Upper lobe of right lung (tissue), 1 donor: Measurements from ENCODE around the gene MLLT1. TPM values are rescaled to one million over a fixed set of nuclear protein-coding genes. Genes with fewer than 3 reads are reported as not detected.
A peak's percentile ranks its signal among the peaks of the same experiment; 100 is the strongest.

Experiments used
- ATAC-seq: fragments of 200-7000 bp; cut with Tn5 transposase; one replicate; pipeline ENCODE4 v1.9.1; 2020; ENCODE audit warnings: mild to moderate bottlenecking, moderate library complexity
- DNase-seq: peaks from one replicate; pipeline ENCODE4 v3.0.0-alpha.2; 2020
- H3K27ac ChIP-seq: fragments of 200-600 bp; one replicate; pipeline ENCODE4 v1.8.0; 2022
- H3K27me3 ChIP-seq: fragments of 200-600 bp; one replicate; pipeline ENCODE4 v1.8.0; 2022; ENCODE audit warnings: mild to moderate bottlenecking
- H3K36me3 ChIP-seq: fragments of 200-600 bp; one replicate; pipeline ENCODE4 v1.8.0; 2022
- H3K4me1 ChIP-seq: fragments of 200-600 bp; one replicate; pipeline ENCODE4 v1.8.0; 2022
- H3K4me3 ChIP-seq: fragments of 200-600 bp; one replicate; pipeline ENCODE4 v1.8.0; 2022; ENCODE audit warnings: mild to moderate bottlenecking
- H3K9me3 ChIP-seq: fragments of 200-600 bp; one replicate; pipeline ENCODE4 v1.8.0; 2022
- intact Hi-C: fragments of 100-400 bp; cut with DNase I; formaldehyde crosslinking; loops from one replicate; pipeline ENCODE4 v1.11.0; 2022
- total RNA-seq: library from RNA; stranded (reverse); fragmentation: NEBNext Ultra II Directional; extraction: Animal tissue kit (Norgen Biotek cat#: 25700); gene quantifications from one replicate; pipeline ENCODE4 v1.2.1, GENCODE V29; 2021
- TF ChIP-seq, protein P1 (sequence below): fragments of 200-600 bp; IDR thresholded peaks from one replicate; pipeline ENCODE4 v1.8.0; 2022; ENCODE audit warnings: antibody characterized with exemption
- donor health status: DM: no; HTN: yes; CAD: no; lungs with severe emphysema.

Gene MLLT1
- total RNA-seq, 1 donor from 2014 or later: 73.4 TPM

GRCh38 chr19:6221220-6221877 lies 58.4 kb downstream of the MLLT1 start:
- Histone ChIP-seq H3K4me1 (peaks cover 41% of the 10 kb centered on the region), H3K9me3 (no peaks in the 10 kb centered on the region), H3K27ac (no peak overlapping the region), H3K4me3 (no peak overlapping the region), H3K36me3 (peaks cover 45% of the 10 kb centered on the region), H3K27me3 (no peaks in the 10 kb centered on the region)
- intact Hi-C loops: loop anchor here (10.0 kb wide), 1 partner anchor 53 kb away; the partner anchor contains the start of gene MLLT1
- no peak for ATAC-seq
- TF ChIP-seq, protein P1, sequence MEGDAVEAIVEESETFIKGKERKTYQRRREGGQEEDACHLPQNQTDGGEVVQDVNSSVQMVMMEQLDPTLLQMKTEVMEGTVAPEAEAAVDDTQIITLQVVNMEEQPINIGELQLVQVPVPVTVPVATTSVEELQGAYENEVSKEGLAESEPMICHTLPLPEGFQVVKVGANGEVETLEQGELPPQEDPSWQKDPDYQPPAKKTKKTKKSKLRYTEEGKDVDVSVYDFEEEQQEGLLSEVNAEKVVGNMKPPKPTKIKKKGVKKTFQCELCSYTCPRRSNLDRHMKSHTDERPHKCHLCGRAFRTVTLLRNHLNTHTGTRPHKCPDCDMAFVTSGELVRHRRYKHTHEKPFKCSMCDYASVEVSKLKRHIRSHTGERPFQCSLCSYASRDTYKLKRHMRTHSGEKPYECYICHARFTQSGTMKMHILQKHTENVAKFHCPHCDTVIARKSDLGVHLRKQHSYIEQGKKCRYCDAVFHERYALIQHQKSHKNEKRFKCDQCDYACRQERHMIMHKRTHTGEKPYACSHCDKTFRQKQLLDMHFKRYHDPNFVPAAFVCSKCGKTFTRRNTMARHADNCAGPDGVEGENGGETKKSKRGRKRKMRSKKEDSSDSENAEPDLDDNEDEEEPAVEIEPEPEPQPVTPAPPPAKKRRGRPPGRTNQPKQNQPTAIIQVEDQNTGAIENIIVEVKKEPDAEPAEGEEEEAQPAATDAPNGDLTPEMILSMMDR: no peak
- DNase-seq: no peak

DNA sequence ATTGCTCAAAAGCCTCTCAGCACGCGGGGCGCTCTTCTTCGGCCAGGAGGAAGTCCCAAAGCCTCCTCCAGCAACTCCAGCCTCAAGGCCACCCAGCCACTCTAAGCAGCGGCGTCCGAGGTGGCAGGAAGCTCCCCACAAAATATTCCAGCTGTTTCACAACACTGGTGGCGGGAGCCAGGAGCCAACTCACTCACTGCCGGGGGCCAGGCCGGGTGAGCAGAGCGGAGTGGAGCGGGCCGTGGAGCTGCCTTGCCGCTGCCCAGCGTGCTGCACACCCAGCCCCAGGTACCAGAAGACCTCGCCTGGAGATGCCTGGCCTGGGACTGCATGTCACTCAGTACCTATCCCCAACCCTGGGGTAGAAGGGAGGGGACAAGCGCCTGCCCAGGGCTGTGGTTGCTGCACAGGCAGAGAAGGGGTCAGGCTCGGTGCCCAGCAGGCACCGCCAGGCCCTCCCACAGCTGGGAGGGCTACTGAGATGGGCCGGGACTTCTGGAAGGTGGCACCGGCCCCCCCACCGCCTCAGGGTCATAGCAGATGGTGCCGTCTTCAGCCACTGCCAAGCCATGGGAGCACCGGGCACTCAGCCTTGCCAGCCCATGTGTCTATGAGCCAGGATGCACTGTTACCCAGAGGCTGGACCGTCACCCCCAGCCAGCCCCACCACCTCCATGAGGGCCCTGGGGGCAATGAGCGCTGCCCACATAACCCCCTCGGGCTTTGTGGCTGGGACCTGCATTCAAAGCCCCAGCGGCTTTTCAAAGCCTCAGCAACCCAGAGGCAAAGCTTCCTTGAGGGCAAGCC lies 59.2 kb downstream of the MLLT1 start:
- H3K9me3 ChIP-seq: no peaks in the 10 kb centered on the region
- no peak overlapping the region for H3K27ac ChIP-seq
- H3K4me3 ChIP-seq: no peak overlapping the region
- H3K36me3 ChIP-seq: peaks cover 37% of the 10 kb centered on the region
- H3K4me1 ChIP-seq: peaks cover 41% of the 10 kb centered on the region
- intact Hi-C loops: loop anchor here (10.0 kb wide), 1 partner anchor 54 kb away; the partner anchor contains the start of gene MLLT1
- DNase-seq: no peak
- H3K27me3 ChIP-seq: no peaks in the 10 kb centered on the region
- TF ChIP-seq, protein P1: no peak
- peak; percentile 3 for ATAC-seq

GRCh38 chr19:6219586-6220290 lies 60.0 kb downstream of the MLLT1 start:
- no peak overlapping the region for H3K4me3 ChIP-seq
- intact Hi-C loops: loop anchor here (5.0 to 10.0 kb wide), 2 partner anchors 55 to 78 kb away; partner anchors contain the start of gene MLLT1
- TF ChIP-seq, protein P1: no peak
- no peak overlapping the region for H3K27ac ChIP-seq
- DNase-seq (no peak), ATAC-seq (no peak)
- H3K4me1 ChIP-seq: peaks cover 41% of the 10 kb centered on the region
- peaks cover 33% of the 10 kb centered on the region for H3K36me3 ChIP-seq
- H3K9me3 ChIP-seq: no peaks in the 10 kb centered on the region
- no peaks in the 10 kb centered on the region for H3K27me3 ChIP-seq

DNA sequence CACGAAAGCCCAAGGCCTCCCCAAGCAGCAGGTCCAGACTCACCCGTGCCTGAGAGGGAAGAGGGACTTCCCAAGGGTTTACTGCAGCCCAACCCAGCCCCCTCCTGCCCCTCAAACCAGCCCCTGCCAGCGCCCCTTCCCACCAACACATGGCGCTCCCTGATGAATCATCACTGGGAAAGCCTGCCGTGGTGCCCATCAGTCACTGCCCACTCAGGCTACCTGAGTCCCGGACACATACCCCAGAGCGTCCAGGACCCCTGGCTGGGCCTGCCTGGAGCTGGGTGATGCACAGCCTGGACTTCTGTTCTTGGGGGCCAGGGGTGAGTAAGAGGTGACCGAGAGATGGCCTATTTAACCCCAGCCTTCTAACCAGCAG lies 60.6 kb downstream of the MLLT1 start:
- ATAC-seq (no peak), DNase-seq (no peak)
- TF ChIP-seq, protein P1: no peak
- H3K4me3 ChIP-seq: no peak overlapping the region
- H3K4me1 ChIP-seq: peaks cover 41% of the 10 kb centered on the region
- no peaks in the 10 kb centered on the region for H3K9me3 ChIP-seq
- peaks cover 30% of the 10 kb centered on the region for H3K36me3 ChIP-seq
- no peaks in the 10 kb centered on the region for H3K27me3 ChIP-seq
- intact Hi-C loops: loop anchor here (5.0 kb wide), 1 partner anchor 78 kb away; no protein-coding TSS in a partner anchor
- peak overlapping the region; percentile 36 for H3K27ac ChIP-seq

- DNase-seq: peak; percentile 92
- Histone ChIP-seq H3K9me3 (no peaks in the 10 kb centered on the region), H3K27ac (peak overlapping the region; percentile 36), H3K27me3 (no peaks in the 10 kb centered on the region), H3K4me1 (peaks cover 41% of the 10 kb centered on the region), H3K4me3 (no peak overlapping the region), H3K36me3 (peaks cover 25% of the 10 kb centered on the region)
- ATAC-seq: peak; percentile 84
- intact Hi-C loops: loop anchor here (5.0 kb wide), 1 partner anchor 79 kb away; no protein-coding TSS in a partner anchor
- TF ChIP-seq, protein P1: peak; percentile 98
Measured at GRCh38 chr19:6218491-6219146, 61.2 kb downstream of the MLLT1 start.
